OCI-LY3 (cell line): ENCODE data around the gene SAMD7.

Experiments
- H2AFZ ChIP-seq: fragments of 200-600, 300-600 bp; shearing (Covaris generic); 2 replicates; pipeline ENCODE4 v1.6.0; 2014; ENCODE audit warnings: antibody characterized with exemption, low read depth, low read length
- H3K27ac ChIP-seq: fragments of 200-600, 300-600 bp; sonication (generic); 2 replicates; pipeline ENCODE4 v1.5.1; 2014; ENCODE audit warnings: mild to moderate bottlenecking, low read length, moderate library complexity, mixed read lengths
- H3K27me3 ChIP-seq: fragments of 200-600, 300-600 bp; sonication (generic); 2 replicates; pipeline ENCODE4 v1.6.1; 2014; ENCODE audit warnings: low read depth, low read length, mixed read lengths
- H3K36me3 ChIP-seq: fragments of 200-600, 300-600 bp; sonication (generic); replicated peaks from 2 replicates; pipeline ENCODE3; 2014; ENCODE audit warnings: low read depth, low read length, mixed read lengths
- H3K4me1 ChIP-seq: fragments of 300-600, 200-600 bp; sonication (generic); 2 replicates; pipeline ENCODE4 v1.6.1; 2014; ENCODE audit warnings: low read length, mixed read lengths
- H3K4me2 ChIP-seq: fragments of 200-600, 300-600 bp; sonication (generic); 2 replicates; pipeline ENCODE4 v1.6.1; 2014; ENCODE audit warnings: low read length, mixed read lengths
- H3K4me3 ChIP-seq: fragments of 300-600, 200-600 bp; sonication (generic); 2 replicates; pipeline ENCODE4 v1.5.1; 2014; ENCODE audit warnings: antibody characterized with exemption, mild to moderate bottlenecking, low read length, moderate library complexity
- H3K79me2 ChIP-seq: fragments of 300-600, 200-600 bp; shearing (Covaris generic); 2 replicates; pipeline ENCODE4 v1.6.1; 2014; ENCODE audit warnings: mild to moderate bottlenecking, low read length, mixed read lengths
- H3K9ac ChIP-seq: fragments of 300-600, 200-600 bp; shearing (Covaris generic); 2 replicates; pipeline ENCODE4 v1.6.0; 2014; ENCODE audit warnings: mild to moderate bottlenecking, low read length, moderate library complexity
- H3K9me3 ChIP-seq: fragments of 200-600, 300-600 bp; shearing (Covaris generic); 2 replicates; pipeline ENCODE4 v1.6.1; 2014; ENCODE audit warnings: low read length, mixed read lengths; ENCODE audit not compliant: insufficient read depth
- H4K20me1 ChIP-seq: fragments of 200-600, 300-600 bp; sonication (generic); 2 replicates; pipeline ENCODE4 v1.6.1; 2016; ENCODE audit warnings: low read length, mixed read lengths; ENCODE audit not compliant: insufficient read depth
- CTCF ChIP-seq: fragments of 200-600, 300-600 bp; sonication (generic); IDR thresholded peaks from 2 replicates; pipeline ENCODE4 v1.5.1; 2014; ENCODE audit warnings: antibody characterized with exemption, low read length, low read depth
- EZH2phosphoT487 ChIP-seq: fragments of 200-600 bp; shearing (Covaris generic); IDR thresholded peaks from 2 replicates; pipeline ENCODE4 v1.6.1; 2018; ENCODE audit warnings: antibody characterized with exemption, mixed run types, low read depth

The SAMD7 gene

DNA sequence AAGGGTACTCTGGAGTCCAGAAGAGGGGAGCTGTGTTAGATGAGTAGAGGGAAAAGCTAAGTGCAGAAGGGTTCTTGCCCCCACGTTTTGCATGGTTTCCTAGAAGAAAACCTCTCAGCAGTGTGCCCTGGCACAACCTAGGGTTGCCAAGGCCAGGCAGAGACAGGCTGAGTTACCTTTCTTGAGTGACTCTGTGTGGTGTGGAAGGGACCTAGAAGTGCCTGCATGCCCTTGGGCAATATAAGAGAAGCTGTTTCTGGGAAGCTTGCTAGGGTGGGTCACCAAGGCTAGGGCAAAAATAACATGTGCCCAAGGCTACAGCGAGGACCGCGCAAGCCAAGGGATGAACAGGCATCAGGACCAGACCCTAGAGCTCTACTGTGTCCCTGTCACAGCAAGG lies 3.4 kb upstream of the SAMD7 start:
- TF ChIP-seq CTCF (no peak), EZH2phosphoT487 (no peak)
- Histone ChIP-seq H2AFZ (no peak overlapping the region), H3K9me3 (no peaks in the 10 kb centered on the region), H3K36me3 (no peaks in the 10 kb centered on the region), H3K27me3 (peaks cover 12% of the 10 kb centered on the region; the same call in 1 of the 2 replicates), H3K4me3 (no peak overlapping the region), H3K27ac (no peak overlapping the region), H3K79me2 (no peaks in the 10 kb centered on the region), H4K20me1 (no peaks in the 10 kb centered on the region), H3K9ac (no peak overlapping the region), H3K4me2 (no peak overlapping the region), H3K4me1 (no peaks in the 10 kb centered on the region)

DNA sequence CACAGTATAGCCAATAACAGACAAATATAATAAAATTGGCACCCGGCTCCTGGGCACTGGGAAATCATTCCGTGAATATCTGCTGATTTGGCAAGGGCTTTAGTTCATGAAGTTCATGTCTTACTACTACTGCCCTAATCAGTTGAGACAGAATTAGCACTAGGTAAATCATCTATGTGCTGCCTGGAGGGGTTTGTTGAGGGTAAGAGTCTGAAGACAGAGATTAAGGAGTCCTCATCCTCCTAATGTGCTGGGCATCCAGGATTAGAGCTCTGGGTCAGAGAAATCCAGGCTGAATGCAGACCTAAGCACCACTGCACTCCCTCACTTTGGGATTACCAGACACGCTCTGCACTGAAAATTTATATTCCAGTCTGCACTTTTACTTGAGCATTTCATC lies 2.0 kb downstream of the SAMD7 start:
- H3K27me3 ChIP-seq = peaks cover 5% of the 10 kb centered on the region; the same call in 1 of the 2 replicates
- no peaks in the 10 kb centered on the region for H3K9me3 ChIP-seq
- TF ChIP-seq EZH2phosphoT487 = no peak
- TF ChIP-seq CTCF = no peak
- no peak overlapping the region for H3K27ac ChIP-seq
- no peaks in the 10 kb centered on the region for H3K36me3 ChIP-seq
- H3K79me2 ChIP-seq = no peaks in the 10 kb centered on the region
- H4K20me1 ChIP-seq = no peaks in the 10 kb centered on the region
- no peak overlapping the region for H3K9ac ChIP-seq
- no peaks in the 10 kb centered on the region for H3K4me1 ChIP-seq
- no peak overlapping the region for H2AFZ ChIP-seq
- H3K4me2 ChIP-seq = no peak overlapping the region
- H3K4me3 ChIP-seq = no peak overlapping the region

- no peak for TF ChIP-seq CTCF
- no peak for TF ChIP-seq EZH2phosphoT487
- Histone ChIP-seq H3K4me1 (no peaks in the 10 kb centered on the region), H3K9me3 (no peaks in the 10 kb centered on the region), H3K27ac (no peak overlapping the region), H2AFZ (no peak overlapping the region), H3K27me3 (peaks cover 2% of the 10 kb centered on the region; the same call in 1 of the 2 replicates), H3K9ac (no peak overlapping the region), H3K4me3 (no peak overlapping the region), H3K4me2 (no peak overlapping the region), H4K20me1 (no peaks in the 10 kb centered on the region), H3K79me2 (no peaks in the 10 kb centered on the region), H3K36me3 (no peaks in the 10 kb centered on the region)
These were observed 2.9 kb downstream of the SAMD7 start for GRCh38 chr3:169914321-169914720.

- H3K4me1 ChIP-seq = peaks cover 8% of the 10 kb centered on the region
- H3K36me3 ChIP-seq = no peaks in the 10 kb centered on the region
- no peak overlapping the region for H2AFZ ChIP-seq
- no peak overlapping the region for H3K4me3 ChIP-seq
- H4K20me1 ChIP-seq = no peaks in the 10 kb centered on the region
- H3K9ac ChIP-seq = no peak overlapping the region
- H3K9me3 ChIP-seq = no peaks in the 10 kb centered on the region
- H3K79me2 ChIP-seq = no peaks in the 10 kb centered on the region
- no peak overlapping the region for H3K4me2 ChIP-seq
- TF ChIP-seq CTCF = no peak
- TF ChIP-seq EZH2phosphoT487 = no peak
- H3K27me3 ChIP-seq = peaks cover 18% of the 10 kb centered on the region
- H3K27ac ChIP-seq = no peak overlapping the region
These were observed 11.8 kb downstream of the SAMD7 start for GRCh38 chr3:169923189-169923588.
